OCI-LY1 (cell line): Measurements from ENCODE around the gene RGPD8.

Experiments
- H2AFZ ChIP-seq: fragments of 200-600 bp; sonication (generic), shearing (Covaris generic); 2 replicates; pipeline ENCODE4 v1.6.0; 2014; ENCODE audit warnings: antibody characterized with exemption, mild to moderate bottlenecking, low read length
- H3F3A ChIP-seq: fragments of 200-600 bp; sonication (generic), shearing (Covaris generic); 2 replicates; pipeline ENCODE4 v1.6.0; 2014; ENCODE audit warnings: mild to moderate bottlenecking, antibody characterized with exemption, low read length, moderate library complexity; ENCODE audit not compliant: insufficient read depth
- H3K27ac ChIP-seq: fragments of 200-600 bp; sonication (generic); 2 replicates; pipeline ENCODE4 v1.5.1; 2014; ENCODE audit warnings: low read length, mixed run types, mild to moderate bottlenecking, low read depth; ENCODE audit not compliant: poor library complexity, severe bottlenecking
- H3K27me3 ChIP-seq: fragments of 200-600 bp; sonication (generic); 2 replicates; pipeline ENCODE4 v1.6.0; 2014; ENCODE audit warnings: antibody characterized with exemption, mild to moderate bottlenecking, low read length, moderate library complexity; ENCODE audit not compliant: insufficient read depth
- H3K36me3 ChIP-seq: fragments of 200-600 bp; sonication (generic); 2 replicates; pipeline ENCODE4 v1.6.1; 2014; ENCODE audit warnings: mild to moderate bottlenecking, antibody characterized with exemption, low read length, moderate library complexity, mixed read lengths; ENCODE audit not compliant: insufficient read depth
- H3K4me1 ChIP-seq: fragments of 200-600 bp; sonication (generic); 2 replicates; pipeline ENCODE4 v1.5.1; 2014; ENCODE audit warnings: mild to moderate bottlenecking, low read length, moderate library complexity; ENCODE audit not compliant: insufficient read depth, severe bottlenecking
- H3K4me2 ChIP-seq: fragments of 200-600 bp; sonication (generic), shearing (Covaris generic); 2 replicates; pipeline ENCODE4 v1.6.1; 2014; ENCODE audit warnings: low read length
- H3K4me3 ChIP-seq: fragments of 200-600 bp; sonication (generic); 2 replicates; pipeline ENCODE4 v1.5.1; 2014; ENCODE audit warnings: low read length, low read depth, mild to moderate bottlenecking, mixed read lengths; ENCODE audit not compliant: poor library complexity, severe bottlenecking
- H3K79me2 ChIP-seq: fragments of 200-600 bp; shearing (Covaris generic); 2 replicates; pipeline ENCODE4 v1.6.1; 2016; ENCODE audit warnings: mixed run types, low read length, mixed read lengths; ENCODE audit not compliant: insufficient read depth
- H3K9ac ChIP-seq: fragments of 200-600 bp; sonication (generic), shearing (Covaris generic); 2 replicates; pipeline ENCODE4 v1.6.1; 2014; ENCODE audit warnings: mild to moderate bottlenecking, low read length, mixed read lengths
- H3K9me2 ChIP-seq: fragments of 200-600 bp; sonication (generic), shearing (Covaris generic); 2 replicates; pipeline ENCODE4 v1.6.1; 2014; ENCODE audit warnings: low read depth, mild to moderate bottlenecking, low read length, mixed read lengths
- H3K9me3 ChIP-seq: fragments of 200-600 bp; shearing (Covaris generic); 2 replicates; pipeline ENCODE4 v1.6.1; 2014; ENCODE audit warnings: low read length, mixed read lengths
- H4K20me1 ChIP-seq: fragments of 200-600 bp; sonication (generic), shearing (Covaris generic); 2 replicates; pipeline ENCODE4 v1.6.0; 2016; ENCODE audit warnings: mild to moderate bottlenecking, low read length; ENCODE audit not compliant: insufficient read depth
- CTCF ChIP-seq: fragments of 200-600 bp; sonication (generic), shearing (Covaris generic); IDR thresholded peaks from 2 replicates; pipeline ENCODE4 v1.5.1; 2017; ENCODE audit warnings: mild to moderate bottlenecking, antibody characterized with exemption, low read length, moderate library complexity, mixed read lengths
- EZH2 ChIP-seq: fragments of 200-600 bp; sonication (generic), shearing (Covaris generic); IDR thresholded peaks from 2 replicates; pipeline ENCODE4 v1.8.0; 2017; ENCODE audit warnings: borderline replicate concordance, mixed run types, mild to moderate bottlenecking, antibody characterized with exemption, low read length, moderate library complexity, mixed read lengths

Gene RGPD8

GRCh38 chr2:112345030-112346027, 88.1 kb downstream of the RGPD8 start:
- H3F3A ChIP-seq = no peaks in the 10 kb centered on the region
- H3K79me2 ChIP-seq = no peaks in the 10 kb centered on the region
- no peak overlapping the region for H3K4me2 ChIP-seq
- no peaks in the 10 kb centered on the region for H4K20me1 ChIP-seq
- H3K9me3 ChIP-seq = no peaks in the 10 kb centered on the region
- H3K9me2 ChIP-seq = no peaks in the 10 kb centered on the region
- no peak overlapping the region for H3K9ac ChIP-seq
- no peak overlapping the region for H3K27ac ChIP-seq
- TF ChIP-seq EZH2 = no peak
- TF ChIP-seq CTCF = no peak
- H2AFZ ChIP-seq = no peak overlapping the region
- H3K27me3 ChIP-seq = no peaks in the 10 kb centered on the region
- H3K36me3 ChIP-seq = no peaks in the 10 kb centered on the region
- peaks cover 5% of the 10 kb centered on the region for H3K4me1 ChIP-seq
- no peak overlapping the region for H3K4me3 ChIP-seq

GRCh38 chr2:112343827-112344585, 89.4 kb downstream of the RGPD8 start:
- H3K9ac ChIP-seq = no peak overlapping the region
- no peaks in the 10 kb centered on the region for H3K9me3 ChIP-seq
- no peak for TF ChIP-seq EZH2
- TF ChIP-seq CTCF = no peak
- H2AFZ ChIP-seq = peak overlapping the region; percentile 46; the same call in 1 of the 2 replicates
- H3K27ac ChIP-seq = no peak overlapping the region
- H3K4me3 ChIP-seq = no peak overlapping the region
- H3F3A ChIP-seq = no peaks in the 10 kb centered on the region
- no peaks in the 10 kb centered on the region for H3K27me3 ChIP-seq
- no peaks in the 10 kb centered on the region for H3K36me3 ChIP-seq
- no peaks in the 10 kb centered on the region for H3K79me2 ChIP-seq
- H3K4me1 ChIP-seq = peaks cover 5% of the 10 kb centered on the region
- H3K4me2 ChIP-seq = no peak overlapping the region
- no peaks in the 10 kb centered on the region for H3K9me2 ChIP-seq
- H4K20me1 ChIP-seq = no peaks in the 10 kb centered on the region

GRCh38 chr2:112342067-112342550, 91.3 kb downstream of the RGPD8 start:
- no peak overlapping the region for H3K4me2 ChIP-seq
- H3K9ac ChIP-seq = no peak overlapping the region
- no peak overlapping the region for H3K27ac ChIP-seq
- no peaks in the 10 kb centered on the region for H3F3A ChIP-seq
- H2AFZ ChIP-seq = no peak overlapping the region
- no peaks in the 10 kb centered on the region for H4K20me1 ChIP-seq
- H3K9me2 ChIP-seq = no peaks in the 10 kb centered on the region
- no peak overlapping the region for H3K4me3 ChIP-seq
- H3K4me1 ChIP-seq = peaks cover 5% of the 10 kb centered on the region
- H3K27me3 ChIP-seq = no peaks in the 10 kb centered on the region
- H3K36me3 ChIP-seq = no peaks in the 10 kb centered on the region
- TF ChIP-seq EZH2 = no peak
- H3K79me2 ChIP-seq = no peaks in the 10 kb centered on the region
- no peaks in the 10 kb centered on the region for H3K9me3 ChIP-seq
